WTC11 (cell line): ENCODE measurements around the gene PQBP1. TPM values are rescaled to one million over a fixed set of nuclear protein-coding genes. Genes with fewer than 3 reads are reported as not detected.

ENCODE experiments used
- ATAC-seq: fragments of 200-7000 bp; cut with Tn5 transposase; 2 replicates; pipeline ENCODE4 v1.10.0; 2021; ENCODE audit warnings: mild to moderate bottlenecking, moderate library complexity
- CTCF ChIA-PET: fragments of 300-600 bp; sonication (Branson Sonifier 250); formaldehyde crosslinking; loops from one replicate; lab custom pipeline; 2021; ENCODE audit warnings: antibody characterized with exemption; lab: Charles Lee
- POLR2A ChIA-PET: fragments of 350-600 bp; sonication (Branson Sonifier 250); formaldehyde crosslinking; loops from one replicate; lab custom pipeline; 2021; ENCODE audit warnings: antibody characterized with exemption; lab: Charles Lee
- DNase-seq: peaks from one replicate; pipeline ENCODE4 v3.0.0; 2021; ENCODE audit warnings: low spot score
- H3K27ac Mint-ChIP-seq: 2 replicates; pipeline ENCODE4 v1.8.0; 2021; ENCODE audit warnings: mixed read lengths
- H3K27me3 Mint-ChIP-seq: 2 replicates; pipeline ENCODE4 v1.8.0; 2021; ENCODE audit warnings: low read depth, mild to moderate bottlenecking, moderate library complexity, mixed read lengths
- H3K36me3 Mint-ChIP-seq: 2 replicates; pipeline ENCODE4 v1.8.0; 2021; ENCODE audit warnings: mixed read lengths
- H3K4me1 Mint-ChIP-seq: 2 replicates; pipeline ENCODE4 v1.8.0; 2022; ENCODE audit warnings: mixed read lengths
- H3K4me3 Mint-ChIP-seq: 2 replicates; pipeline ENCODE4 v1.8.0; 2021; ENCODE audit warnings: mild to moderate bottlenecking, moderate library complexity, mixed read lengths
- H3K9me3 Mint-ChIP-seq: 2 replicates; pipeline ENCODE4 v1.8.0; 2021; ENCODE audit warnings: mixed read lengths
- ARID4B ChIP-seq: sonication (generic); formaldehyde crosslinking; IDR thresholded peaks from 2 replicates; pipeline ENCODE4 v1.8.0; 2023; ENCODE audit warnings: missing genetic modification reagents, mild to moderate bottlenecking, borderline replicate concordance
- CBFB ChIP-seq: sonication (generic); formaldehyde crosslinking; IDR thresholded peaks from 2 replicates; pipeline ENCODE4 v1.8.1; 2022; ENCODE audit warnings: mild to moderate bottlenecking, low read depth, missing genetic modification reagents
- ESRRA ChIP-seq: sonication (generic); formaldehyde crosslinking; IDR thresholded peaks from 2 replicates; pipeline ENCODE4 v1.8.1; 2022; ENCODE audit warnings: mild to moderate bottlenecking, missing genetic modification reagents, borderline replicate concordance
- FOXK1 ChIP-seq: sonication (generic); formaldehyde crosslinking; IDR thresholded peaks from 2 replicates; pipeline ENCODE4 v1.8.0; 2022; ENCODE audit warnings: mild to moderate bottlenecking, moderate library complexity, missing genetic modification reagents
- GABPB1 ChIP-seq: sonication (generic); formaldehyde crosslinking; IDR thresholded peaks from 2 replicates; pipeline ENCODE4 v1.8.1; 2023; ENCODE audit warnings: mild to moderate bottlenecking, missing genetic modification reagents
- HMGXB4 ChIP-seq: sonication (generic); formaldehyde crosslinking; IDR thresholded peaks from 2 replicates; pipeline ENCODE4 v1.8.1; 2023; ENCODE audit warnings: mild to moderate bottlenecking, moderate library complexity, missing genetic modification reagents
- JUN ChIP-seq: sonication (generic); formaldehyde crosslinking; IDR thresholded peaks from 2 replicates; pipeline ENCODE4 v1.8.0; 2023; ENCODE audit warnings: mild to moderate bottlenecking, missing genetic modification reagents
- MLX ChIP-seq: sonication (generic); formaldehyde crosslinking; IDR thresholded peaks from 2 replicates; pipeline ENCODE4 v1.8.1; 2023; ENCODE audit warnings: mild to moderate bottlenecking, missing genetic modification reagents, moderate library complexity
- NFE2L1 ChIP-seq: sonication (generic); formaldehyde crosslinking; IDR thresholded peaks from 2 replicates; pipeline ENCODE4 v1.8.1; 2023; ENCODE audit warnings: missing genetic modification reagents
- NR1H2 ChIP-seq: sonication (generic); formaldehyde crosslinking; IDR thresholded peaks from 2 replicates; pipeline ENCODE4 v1.9.0; 2021; ENCODE audit warnings: mild to moderate bottlenecking, moderate library complexity, missing genetic modification reagents
- SP1 ChIP-seq: sonication (generic); formaldehyde crosslinking; conservative IDR thresholded peaks from 2 replicates; pipeline ENCODE4 v1.8.1; 2022; ENCODE audit warnings: missing genetic modification reagents
- STAT6 ChIP-seq: sonication (generic); formaldehyde crosslinking; conservative IDR thresholded peaks from 2 replicates; pipeline ENCODE4 v1.8.1; 2023; ENCODE audit warnings: mild to moderate bottlenecking, low read depth, missing genetic modification reagents, moderate library complexity
- TEAD1 ChIP-seq: sonication (generic); formaldehyde crosslinking; IDR thresholded peaks from 2 replicates; pipeline ENCODE4 v1.8.0; 2022; ENCODE audit warnings: mild to moderate bottlenecking, missing genetic modification reagents
- USF2 ChIP-seq: sonication (generic); formaldehyde crosslinking; IDR thresholded peaks from 2 replicates; pipeline ENCODE4 v1.8.1; 2023; ENCODE audit warnings: mild to moderate bottlenecking, missing genetic modification reagents, moderate library complexity
- ZBTB43 ChIP-seq: sonication (generic); formaldehyde crosslinking; IDR thresholded peaks from 2 replicates; pipeline ENCODE4 v1.8.1; 2023; ENCODE audit warnings: mild to moderate bottlenecking, missing genetic modification reagents
- ZMAT4 ChIP-seq: fragments of 250-450 bp; sonication (Bioruptor Pico); IDR thresholded peaks from 2 replicates; pipeline ENCODE4 v1.9.0; 2021; ENCODE audit warnings: mild to moderate bottlenecking
- ZNF232 ChIP-seq: sonication (generic); formaldehyde crosslinking; IDR thresholded peaks from 2 replicates; pipeline ENCODE4 v1.8.0; 2022; ENCODE audit warnings: mild to moderate bottlenecking, missing genetic modification reagents
- ZNF263 ChIP-seq: sonication (generic); formaldehyde crosslinking; IDR thresholded peaks from 2 replicates; pipeline ENCODE4 v1.8.1; 2022; ENCODE audit warnings: low read depth, mild to moderate bottlenecking, moderate library complexity, missing genetic modification reagents
- ZNF396 ChIP-seq: fragments of 250-450 bp; sonication (Bioruptor Pico); IDR thresholded peaks from 2 replicates; pipeline ENCODE4 v1.8.0; 2021; ENCODE audit warnings: mild to moderate bottlenecking, moderate library complexity, borderline replicate concordance
- ZNF532 ChIP-seq: fragments of 250-450 bp; sonication (Bioruptor Pico); IDR thresholded peaks from 2 replicates; pipeline ENCODE4 v1.9.0; 2021; ENCODE audit warnings: mild to moderate bottlenecking, borderline replicate concordance
- total RNA-seq: library from RNA; stranded (reverse); gene quantifications from 3 replicates; pipeline ENCODE4 v1.2.3, GENCODE V29; 2021

The PQBP1 gene
- total RNA-seq, 1 experiment from 2014 or later, result 79.4 TPM

- POLR2A ChIA-PET, result no interaction called here
- Mint-ChIP-seq H3K4me1 (0 out of 2 replicates have a peak, but pooled peaks cover 11% of the 10 kb centered on the region), H3K27me3 (no peaks in the 10 kb centered on the region), H3K4me3 (no peak overlapping the region), H3K9me3 (no peaks in the 10 kb centered on the region), H3K27ac (no peak overlapping the region), H3K36me3 (peaks cover 19% of the 10 kb centered on the region)
- TF ChIP-seq HMGXB4 (CRISPR knock-in tag) (no peak), ESRRA (CRISPR knock-in tag) (no peak), ZNF263 (CRISPR knock-in tag) (no peak), GABPB1 (CRISPR knock-in tag) (no peak), ZNF532 (no peak), MLX (CRISPR knock-in tag) (no peak), FOXK1 (CRISPR knock-in tag) (no peak), SP1 (CRISPR knock-in tag) (no peak), NFE2L1 (CRISPR knock-in tag) (no peak), USF2 (CRISPR knock-in tag) (no peak), JUN (CRISPR knock-in tag) (no peak), CBFB (CRISPR knock-in tag) (no peak), ZNF396 (CRISPR knock-in tag) (no peak), STAT6 (CRISPR knock-in tag) (no peak)
- ATAC-seq (no peak), DNase-seq (no peak)
- CTCF ChIA-PET, result no interaction called here
These were observed 3.3 kb downstream of the PQBP1 start for GRCh38 chrX:48901069-48901468.

- H3K27me3 Mint-ChIP-seq, result no peaks in the 10 kb centered on the region
- H3K27ac Mint-ChIP-seq, result no peak overlapping the region
- POLR2A ChIA-PET, result no interaction called here
- no peak for TF ChIP-seq TEAD1 (CRISPR knock-in tag)
- TF ChIP-seq ZBTB43 (CRISPR knock-in tag), result no peak
- no peak for TF ChIP-seq NR1H2 (CRISPR knock-in tag)
- TF ChIP-seq ARID4B, result no peak
- TF ChIP-seq ZNF232 (CRISPR knock-in tag), result no peak
- TF ChIP-seq ZMAT4 (CRISPR knock-in tag), result no peak
These were observed 4.4 kb downstream of the PQBP1 start for GRCh38 chrX:48902135-48902534.

More at GRCh38 chrX:48902135-48902534, 4.4 kb downstream of the PQBP1 start:
- no peak for DNase-seq
- Mint-ChIP-seq H3K9me3 (no peaks in the 10 kb centered on the region), H3K4me3 (no peak overlapping the region), H3K4me1 (0 out of 2 replicates have a peak, but pooled peaks cover 3% of the 10 kb centered on the region), H3K36me3 (peaks cover 19% of the 10 kb centered on the region)
- CTCF ChIA-PET, result no interaction called here
- ATAC-seq, result no peak
